Right lobe of liver (tissue), 6 donors: ENCODE results near the gene PDGFA. TPM values are rescaled to one million over a fixed set of nuclear protein-coding genes. Genes with fewer than 3 reads are reported as not detected.

ENCODE experiments used
- ATAC-seq, 4 donors: fragments of 200-7000 bp; cut with Tn5 transposase; one replicate each; pipeline ENCODE4 v1.9.1; 2020; ENCODE audit warnings: mild to moderate bottlenecking in 4 of 4, moderate library complexity in 4 of 4
- DNase-seq, 3 donors: peaks; one replicate each; pipeline ENCODE4 v3.0.0-alpha.2; 2020
- H3K27ac ChIP-seq, 3 donors: fragments of 200-600 bp; one replicate each; pipeline ENCODE4 v1.8.0; 2022
- H3K27me3 ChIP-seq, 2 donors: fragments of 200-600 bp; one replicate each; pipeline ENCODE4 v1.8.0; 2022
- H3K36me3 ChIP-seq, 4 donors: fragments of 200-600 bp; sonication (generic) in 1 of 4; one replicate each; pipeline versions ENCODE4 v1.5.1 to v1.8.0; 2017 to 2022; ENCODE audit warnings: control low read depth in 1 of 4
- H3K4me1 ChIP-seq, 4 donors: fragments of 200-600 bp; sonication (generic) in 1 of 4; one replicate each; pipeline versions ENCODE4 v1.5.1 to v1.8.0; 2017 to 2022; ENCODE audit warnings: control low read depth in 1 of 4
- H3K4me3 ChIP-seq, 3 donors: fragments of 200-600 bp; one replicate each; pipeline ENCODE4 v1.8.0; 2022
- H3K9me3 ChIP-seq, 4 donors: fragments of 200-600 bp; sonication (generic) in 1 of 4; one replicate each; pipeline versions ENCODE4 v1.5.1 to v1.8.0; 2017 to 2022; ENCODE audit warnings: control low read depth in 1 of 4
- CTCF ChIP-seq, 4 donors: fragments of 200-600 bp in 3 of 4; fragments of 450-650 bp in 1 of 4; IDR thresholded peaks; one replicate each; pipeline versions ENCODE4 v1.5.1 to v1.8.0; 2016 to 2022; ENCODE audit warnings: antibody characterized with exemption in 4 of 4, mild to moderate bottlenecking in 2 of 4
- POLR2A ChIP-seq: fragments of 450-650 bp; IDR thresholded peaks from one replicate; pipeline ENCODE4 v1.6.1; 2017; ENCODE audit warnings: antibody characterized with exemption, mild to moderate bottlenecking
- WGBS: methylation state at CpG from one replicate; pipeline ENCODE4 v1.1.6; 2018; ENCODE audit warnings: low coverage, low lambda C conversion rate; ENCODE audit not compliant: insufficient coverage; ENCODE audit errors: missing lambda C conversion rate; 5-methylcytosine and 5-hydroxymethylcytosine counted together
- intact Hi-C, 2 donors: fragments of 100-400 bp; cut with DNase I; formaldehyde crosslinking; loops; one replicate each; pipeline versions ENCODE4 v1.11.2 to v1.14.1; 2022
- total RNA-seq, 6 experiments: library from RNA; depleted of rRNA in 2 of 6; stranded (reverse); fragments of >200 nt in 2 of 6; fragmentation: NEBNext Ultra II Directional in 3 of 6; extraction: Animal tissue kit (Norgen Biotek cat#: 25700) in 3 of 6; gene quantifications; one replicate each; pipeline versions ENCODE4 v1.1.0 to v1.2.4, GENCODE V29; 2016 to 2023
- donor health status: DM: no; HTN: yes; CAD: no.
- donor health status: DM: no; HTN: no; CAD: no.
- donor health status: DM: no; HTN: no; CAD: no.
- donor health status: DM: no; HTN: yes; CAD: no.
- donor health status: DM: no; HTN: yes; CAD: no.

Gene PDGFA
- total RNA-seq, 6 experiments from 2014 or later, result 2.3 to 20.9 (median 8.4) TPM

- DNase-seq, result peak in 1 of 3 donors; percentile 31
- TF ChIP-seq CTCF (IDR thresholded peaks at IDR 0.05) (no peak), POLR2A (no peak)
- no peaks in the 10 kb centered on the region for H3K27me3 ChIP-seq
- H3K4me3 ChIP-seq, result no peak overlapping the region
- 80% methylated on average over 1 of the region's 6 CpGs for WGBS
- ATAC-seq, result no peak
- no peaks in the 10 kb centered on the region for H3K9me3 ChIP-seq
- H3K4me1 ChIP-seq, result no peaks in the 10 kb centered on the region
- intact Hi-C loops, result no loop called here
- no peak overlapping the region for H3K27ac ChIP-seq
- H3K36me3 ChIP-seq, result no peaks in the 10 kb centered on the region
Measured at GRCh38 chr7:459584-460373, 59.9 kb downstream of the PDGFA start.

- Histone ChIP-seq H3K4me1 (no peaks in the 10 kb centered on the region), H3K27me3 (no peaks in the 10 kb centered on the region), H3K4me3 (no peak overlapping the region), H3K27ac (no peak overlapping the region), H3K9me3 (no peaks in the 10 kb centered on the region), H3K36me3 (no peaks in the 10 kb centered on the region)
- intact Hi-C loops, result no loop called here
- TF ChIP-seq CTCF (IDR thresholded peaks at IDR 0.05) (no peak), POLR2A (no peak)
- DNase-seq, result peak in 2 of 3 donors; percentile 7 to 42
- ATAC-seq, result peak in 3 of 4 donors; percentile 16 to 21 (median 17)
- WGBS, result 90% methylated on average over 2 of the region's 9 CpGs
Measured at GRCh38 chr7:458511-459245, 61.0 kb downstream of the PDGFA start.

- Histone ChIP-seq H3K27me3 (no peaks in the 10 kb centered on the region), H3K27ac (no peak overlapping the region), H3K4me1 (no peaks in the 10 kb centered on the region), H3K9me3 (no peaks in the 10 kb centered on the region), H3K4me3 (no peak overlapping the region), H3K36me3 (no peaks in the 10 kb centered on the region)
- DNase-seq, result peak; percentile 16 to 50 (median 42)
- WGBS, result 76% methylated on average over 3 of the region's 30 CpGs
- intact Hi-C loops, result no loop called here
- TF ChIP-seq CTCF (IDR thresholded peaks at IDR 0.05) (no peak), POLR2A (no peak)
- peak in 1 of 4 donors; percentile 25 for ATAC-seq
Measured at GRCh38 chr7:457814-458510, 61.7 kb downstream of the PDGFA start.

- no peaks in the 10 kb centered on the region for H3K9me3 ChIP-seq
- DNase-seq (peak in 2 of 3 donors; percentile 43 to 55), ATAC-seq (peak in 1 of 4 donors; percentile 7)
- intact Hi-C loops, result no loop called here
- WGBS, result 30% methylated on average over 4 of the region's 42 CpGs
- no peaks in the 10 kb centered on the region for H3K36me3 ChIP-seq
- no peak for TF ChIP-seq CTCF (IDR thresholded peaks at IDR 0.05)
- no peak for TF ChIP-seq POLR2A
- no peak overlapping the region for H3K27ac ChIP-seq
- no peak overlapping the region for H3K4me3 ChIP-seq
- H3K4me1 ChIP-seq, result no peaks in the 10 kb centered on the region
- H3K27me3 ChIP-seq, result no peaks in the 10 kb centered on the region
Measured at GRCh38 chr7:455110-455928, 64.3 kb downstream of the PDGFA start.
